Putamen (tissue), 1 donor: ENCODE measurements around the gene FGF2.
"Not testable (repeated sequence)": the region's sequence is repeated elsewhere in the genome, so short reads cannot be mapped to it uniquely, and the experiment has no call there.

Experiments
- DNase-seq: peaks from one replicate; pipeline ENCODE4 v3.0.0-alpha.2; 2016; ENCODE audit warnings: low spot score

The FGF2 gene

GRCh38 chr4:122930862-122931261 lies 104.2 kb downstream of the FGF2 start:
- no peak for DNase-seq

GRCh38 chr4:122932763-122933162 lies 106.1 kb downstream of the FGF2 start:
- DNase-seq: no peak

GRCh38 chr4:122945136-122945535 lies 118.5 kb downstream of the FGF2 start:
- DNase-seq: not testable (repeated sequence)

- no peak for DNase-seq
Observed at GRCh38 chr4:122946142-122946541, 119.5 kb downstream of the FGF2 start.
